Subcutaneous abdominal adipose tissue (tissue), 5 donors: Measurements from ENCODE around the gene CLIC6.

Experiments used
- H3K27ac ChIP-seq: one replicate; pipeline ENCODE4 v1.7.0; 2013; ENCODE audit warnings: low read depth, mild to moderate bottlenecking, inconsistent platforms, low read length, moderate library complexity
- H3K27me3 ChIP-seq, 5 donors: one replicate each; pipeline ENCODE4 v1.7.0; 2013; ENCODE audit warnings: low read length in 5 of 5, inconsistent platforms in 1 of 5; ENCODE audit not compliant: control insufficient read depth in 5 of 5, insufficient read depth in 4 of 5
- H3K36me3 ChIP-seq, 5 donors: one replicate each; pipeline ENCODE4 v1.7.0; 2013; ENCODE audit warnings: low read length in 5 of 5; ENCODE audit not compliant: control insufficient read depth in 5 of 5, insufficient read depth in 5 of 5
- H3K4me1 ChIP-seq, 5 donors: one replicate each; pipeline ENCODE4 v1.7.0; 2013; ENCODE audit warnings: low read length in 5 of 5, mild to moderate bottlenecking in 3 of 5, moderate library complexity in 1 of 5; ENCODE audit not compliant: control insufficient read depth in 5 of 5, insufficient read depth in 5 of 5
- H3K4me3 ChIP-seq, 5 donors: one replicate each; pipeline ENCODE4 v1.7.0; 2013; ENCODE audit warnings: low read length in 5 of 5, low read depth in 1 of 5
- H3K9ac ChIP-seq, 5 donors: one replicate each; pipeline ENCODE4 v1.7.0; 2013; ENCODE audit warnings: low read length in 5 of 5, mild to moderate bottlenecking in 4 of 5, moderate library complexity in 3 of 5
- H3K9me3 ChIP-seq, 5 donors: one replicate each; pipeline ENCODE4 v1.7.0; 2013; ENCODE audit warnings: low read length in 5 of 5; ENCODE audit not compliant: control insufficient read depth in 5 of 5
- donor health status: healthy.
- donor health status: healthy.
- donor health status: healthy.
- donor health status: healthy.
- donor health status: healthy.

Gene CLIC6

GRCh38 chr21:34671462-34671861 lies 2.7 kb downstream of the CLIC6 start:
- H3K36me3 ChIP-seq: no peaks in the 10 kb centered on the region
- no peaks in the 10 kb centered on the region for H3K9me3 ChIP-seq
- H3K9ac ChIP-seq: no peak overlapping the region
- H3K27ac ChIP-seq: no peak overlapping the region
- no peak overlapping the region for H3K4me3 ChIP-seq
- peaks cover 0 to 49% (median 28%) of the 10 kb centered on the region in 5 donors for H3K27me3 ChIP-seq
- peaks cover 0 to 26% (median 19%) of the 10 kb centered on the region in 5 donors for H3K4me1 ChIP-seq

- Histone ChIP-seq H3K9ac (no peak overlapping the region), H3K27ac (no peak overlapping the region), H3K9me3 (no peaks in the 10 kb centered on the region), H3K27me3 (peaks cover 0 to 49% (median 28%) of the 10 kb centered on the region in 5 donors), H3K4me1 (peaks cover 0 to 26% (median 19%) of the 10 kb centered on the region in 5 donors), H3K4me3 (no peak overlapping the region), H3K36me3 (no peaks in the 10 kb centered on the region)
Measured at GRCh38 chr21:34671891-34672290, 3.1 kb downstream of the CLIC6 start.

- Histone ChIP-seq H3K27me3 (peaks cover 0 to 49% (median 28%) of the 10 kb centered on the region in 5 donors), H3K36me3 (no peaks in the 10 kb centered on the region), H3K9me3 (no peaks in the 10 kb centered on the region), H3K4me3 (no peak overlapping the region), H3K4me1 (peaks cover 0 to 26% (median 19%) of the 10 kb centered on the region in 5 donors), H3K9ac (no peak overlapping the region), H3K27ac (no peak overlapping the region)
Measured at GRCh38 chr21:34673006-34673405, 4.2 kb downstream of the CLIC6 start.

DNA sequence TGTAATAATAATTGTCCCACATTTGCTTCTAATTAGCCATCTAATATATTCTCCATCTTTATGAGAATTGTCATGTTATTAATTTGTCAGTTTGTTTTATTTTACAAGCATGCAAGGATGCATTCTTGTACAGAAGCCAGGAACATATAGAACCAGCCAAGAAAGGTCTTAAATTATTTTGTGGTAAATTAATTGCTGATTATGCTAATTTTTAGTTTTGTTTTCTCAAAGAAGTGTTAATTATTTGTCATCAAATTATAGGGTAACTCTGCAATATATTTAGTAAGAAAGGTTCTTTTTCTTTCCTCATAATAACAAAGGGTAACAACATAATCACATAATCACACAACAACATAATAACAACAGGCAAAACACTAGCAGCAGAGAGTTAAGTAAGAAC lies 5.7 kb downstream of the CLIC6 start:
- Histone ChIP-seq H3K9me3 (no peaks in the 10 kb centered on the region), H3K4me1 (peaks cover 0 to 18% (median 12%) of the 10 kb centered on the region in 5 donors), H3K36me3 (no peaks in the 10 kb centered on the region), H3K27ac (no peak overlapping the region), H3K27me3 (peaks cover 0 to 38% (median 20%) of the 10 kb centered on the region in 5 donors), H3K4me3 (no peak overlapping the region), H3K9ac (no peak overlapping the region)

DNA sequence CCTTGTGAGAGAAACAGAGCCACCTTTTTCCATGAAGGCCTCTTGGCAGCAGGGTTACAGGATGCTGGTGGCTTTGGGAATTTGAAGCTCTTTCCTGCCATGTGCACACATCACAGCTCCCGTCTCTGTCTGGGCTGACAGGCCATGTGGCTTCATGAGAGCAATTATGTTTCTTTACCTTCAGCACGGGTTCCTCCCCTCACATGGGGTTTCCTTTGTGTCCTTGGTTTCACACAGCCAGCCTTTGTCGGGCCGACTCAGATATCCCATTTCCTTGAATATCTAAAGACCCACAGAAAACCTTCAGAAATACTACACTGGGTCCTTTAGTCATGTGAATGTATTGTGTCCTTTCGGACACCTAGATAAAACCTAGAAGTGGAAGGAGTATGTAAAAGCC lies 7.1 kb downstream of the CLIC6 start:
- H3K36me3 ChIP-seq: no peaks in the 10 kb centered on the region
- H3K27me3 ChIP-seq: peaks cover 0 to 29% (median 14%) of the 10 kb centered on the region in 5 donors
- no peak overlapping the region for H3K9ac ChIP-seq

GRCh38 chr21:34679051-34679450 lies 10.3 kb downstream of the CLIC6 start:
- Histone ChIP-seq H3K36me3 (no peaks in the 10 kb centered on the region), H3K27ac (no peak overlapping the region), H3K9me3 (peaks cover 0 to 14% (median 6%) of the 10 kb centered on the region in 5 donors), H3K4me3 (no peak overlapping the region), H3K4me1 (peaks cover 0 to 2% (median 0%) of the 10 kb centered on the region in 5 donors), H3K27me3 (peaks cover 0 to 10% (median 0%) of the 10 kb centered on the region in 5 donors), H3K9ac (no peak overlapping the region)

More for the DNA sequence above, 7.1 kb downstream of the CLIC6 start:
- H3K4me3 ChIP-seq: no peak overlapping the region
- H3K4me1 ChIP-seq: peaks cover 0 to 9% (median 0%) of the 10 kb centered on the region in 5 donors
- no peak overlapping the region for H3K27ac ChIP-seq
- peaks cover 0 to 3% (median under 1%) of the 10 kb centered on the region in 5 donors for H3K9me3 ChIP-seq

- peaks cover 0 to 14% (median 6%) of the 10 kb centered on the region in 5 donors for H3K9me3 ChIP-seq
- H3K4me1 ChIP-seq: peaks cover 0 to 7% (median 4%) of the 10 kb centered on the region in 5 donors
- H3K9ac ChIP-seq: no peak overlapping the region
- H3K4me3 ChIP-seq: no peak overlapping the region
- H3K27ac ChIP-seq: no peak overlapping the region
- no peaks in the 10 kb centered on the region for H3K27me3 ChIP-seq
- no peaks in the 10 kb centered on the region for H3K36me3 ChIP-seq
Measured at GRCh38 chr21:34684174-34684876, 15.5 kb downstream of the CLIC6 start.

GRCh38 chr21:34687065-34687464 lies 18.3 kb downstream of the CLIC6 start:
- no peak overlapping the region for H3K9ac ChIP-seq
- no peak overlapping the region for H3K4me3 ChIP-seq
- H3K9me3 ChIP-seq: no peaks in the 10 kb centered on the region
- no peak overlapping the region for H3K27ac ChIP-seq
- no peaks in the 10 kb centered on the region for H3K36me3 ChIP-seq
- H3K4me1 ChIP-seq: peaks cover 2 to 26% (median 21%) of the 10 kb centered on the region in 5 donors
- no peaks in the 10 kb centered on the region for H3K27me3 ChIP-seq

- Histone ChIP-seq H3K4me3 (no peak overlapping the region), H3K27ac (no peak overlapping the region)
Measured at GRCh38 chr21:34687745-34688144, 19.0 kb downstream of the CLIC6 start.

DNA sequence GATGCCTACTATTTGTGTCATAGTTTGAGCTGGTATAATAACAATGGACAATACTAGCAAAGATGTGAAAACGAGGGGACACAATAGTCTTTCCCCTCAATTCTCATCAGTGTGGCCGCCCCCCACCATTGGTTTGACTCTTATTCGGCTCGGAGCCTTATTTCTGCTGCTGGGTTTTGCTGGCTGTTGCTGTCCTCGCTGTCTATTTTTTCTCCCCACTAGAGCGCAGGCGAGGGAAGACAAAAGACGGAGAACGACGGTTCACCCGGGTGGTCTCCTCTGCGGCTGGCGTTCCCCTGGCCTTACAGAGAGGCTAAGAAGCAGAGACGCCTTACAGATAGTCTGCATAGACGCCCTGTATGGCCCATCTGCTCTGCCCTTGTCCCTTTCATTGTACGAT lies 19.4 kb downstream of the CLIC6 start:
- Histone ChIP-seq H3K4me1 (peaks cover 2 to 28% (median 21%) of the 10 kb centered on the region in 5 donors), H3K9me3 (no peaks in the 10 kb centered on the region), H3K27me3 (no peaks in the 10 kb centered on the region), H3K36me3 (no peaks in the 10 kb centered on the region), H3K4me3 (no peak overlapping the region), H3K9ac (no peak overlapping the region), H3K27ac (no peak overlapping the region)

More at GRCh38 chr21:34687745-34688144, 19.0 kb downstream of the CLIC6 start:
- H3K9me3 ChIP-seq: no peaks in the 10 kb centered on the region
- no peaks in the 10 kb centered on the region for H3K36me3 ChIP-seq
- H3K4me1 ChIP-seq: peaks cover 2 to 26% (median 21%) of the 10 kb centered on the region in 5 donors
- no peak overlapping the region for H3K9ac ChIP-seq
- H3K27me3 ChIP-seq: no peaks in the 10 kb centered on the region
